ENCODE data around the gene SLC9A8. TPM values are rescaled to one million over a fixed set of nuclear protein-coding genes. Genes with fewer than 3 reads are reported as not detected.
"Not testable (repeated sequence)": the region's sequence is repeated elsewhere in the genome, so short reads cannot be mapped to it uniquely, and the experiment has no call there.

SLC9A8 gene
- total RNA-seq, 1 donor from 2014 or later: 1.6 TPM

GRCh38 chr20:49797344-49797615 lies 15.3 kb upstream of the SLC9A8 start:
- no peak for TF ChIP-seq CTCF (IDR thresholded peaks at IDR 0.05; ENCODE audit: insufficient read depth, low read length, severe bottlenecking)
- Histone ChIP-seq H3K27me3 (ENCODE audit: control insufficient read depth, insufficient read depth, low read length) (no peaks in the 10 kb centered on the region), H3K36me3 (ENCODE audit: control insufficient read depth, insufficient read depth, low read length) (no peaks in the 10 kb centered on the region), H3K4me3 (ENCODE audit: low read depth, low read length) (no peak overlapping the region)
- DNase-seq (ENCODE audit: low read depth) (no peak), FAIRE-seq (no peak)

GRCh38 chr20:49798718-49799117 lies 13.9 kb upstream of the SLC9A8 start:
- Histone ChIP-seq H3K4me3 (ENCODE audit: low read depth, low read length) (no peak overlapping the region), H3K27me3 (ENCODE audit: control insufficient read depth, insufficient read depth, low read length) (no peaks in the 10 kb centered on the region), H3K36me3 (ENCODE audit: control insufficient read depth, insufficient read depth, low read length) (no peaks in the 10 kb centered on the region)
- FAIRE-seq (no peak), DNase-seq (ENCODE audit: low read depth) (no peak)
- TF ChIP-seq CTCF (IDR thresholded peaks at IDR 0.05; ENCODE audit: insufficient read depth, low read length, severe bottlenecking): no peak

- Histone ChIP-seq H3K4me3 (ENCODE audit: low read depth, low read length) (no peak overlapping the region), H3K27me3 (ENCODE audit: control insufficient read depth, insufficient read depth, low read length) (no peaks in the 10 kb centered on the region), H3K36me3 (ENCODE audit: control insufficient read depth, insufficient read depth, low read length) (no peaks in the 10 kb centered on the region)
- no peak for FAIRE-seq
- no peak for TF ChIP-seq CTCF (IDR thresholded peaks at IDR 0.05; ENCODE audit: insufficient read depth, low read length, severe bottlenecking)
- DNase-seq (ENCODE audit: low read depth): no peak
Observed at GRCh38 chr20:49799698-49800097, 12.9 kb upstream of the SLC9A8 start.

- no peak for TF ChIP-seq CTCF (IDR thresholded peaks at IDR 0.05; ENCODE audit: insufficient read depth, low read length, severe bottlenecking)
- H3K36me3 ChIP-seq (ENCODE audit: control insufficient read depth, insufficient read depth, low read length): no peaks in the 10 kb centered on the region
- no peaks in the 10 kb centered on the region for H3K27me3 ChIP-seq (ENCODE audit: control insufficient read depth, insufficient read depth, low read length)
- no peak for FAIRE-seq
- H3K4me3 ChIP-seq (ENCODE audit: low read depth, low read length): no peak overlapping the region
- no peak for DNase-seq (ENCODE audit: low read depth)
Observed at GRCh38 chr20:49803418-49803817, 9.2 kb upstream of the SLC9A8 start.

GRCh38 chr20:49804364-49804763 lies 8.3 kb upstream of the SLC9A8 start:
- Histone ChIP-seq H3K36me3 (ENCODE audit: control insufficient read depth, insufficient read depth, low read length) (no peaks in the 10 kb centered on the region), H3K27me3 (ENCODE audit: control insufficient read depth, insufficient read depth, low read length) (no peaks in the 10 kb centered on the region), H3K4me3 (ENCODE audit: low read depth, low read length) (no peak overlapping the region)
- DNase-seq (ENCODE audit: low read depth) (no peak), FAIRE-seq (no peak)
- TF ChIP-seq CTCF (IDR thresholded peaks at IDR 0.05; ENCODE audit: insufficient read depth, low read length, severe bottlenecking): no peak

GRCh38 chr20:49805224-49805876 lies 7.3 kb upstream of the SLC9A8 start:
- not testable (repeated sequence) for H3K27me3 ChIP-seq (ENCODE audit: control insufficient read depth, insufficient read depth, low read length); H3K36me3 ChIP-seq (ENCODE audit: control insufficient read depth, insufficient read depth, low read length); H3K4me3 ChIP-seq (ENCODE audit: low read depth, low read length); DNase-seq (ENCODE audit: low read depth)
- FAIRE-seq: peak; percentile 88
